Measurements from ENCODE around the gene GPR42. TPM values are rescaled to one million over a fixed set of nuclear protein-coding genes. Genes with fewer than 3 reads are reported as not detected.

Gene GPR42
- total and polyA plus RNA-seq, 2 donors (not counting 1 experiment from before 2014, with no cell fraction given) = 0.10 TPM; not detected in 1

GRCh38 chr19:35328851-35329285 is 42.0 kb upstream of the GPR42 start, which contains the start of gene CD22:
CD22 (plus strand) TSS chr19:35329187; CDS start chr19:35332041, 2,854 bp downstream.
- Mint-ChIP-seq H3K9me3 (ENCODE audit: insufficient read depth) (no peaks in the 10 kb centered on the region), H3K27ac (peak within 1 kb of the TSS; percentile 96), H3K4me3 (peak within 1 kb of the TSS; percentile 93), H3K27me3 (no peaks in the 10 kb centered on the region), H3K4me1 (peaks cover 73% of the 10 kb centered on the region)
- intact Hi-C loops (cut with micrococcal nuclease) = loop anchor here (1.0 to 10.0 kb wide), 2 partner anchors 9 to 184 kb away; partner anchors contain the start of gene FXYD7
- H4K20me1 ChIP-seq (ENCODE audit: control insufficient read depth, insufficient read depth, low read length, poor library complexity, severe bottlenecking) = peaks cover 40% of the 10 kb centered on the region
- peak; percentile 90 for DNase-seq
- peak; percentile 63 for ATAC-seq (ENCODE audit: low read depth)
- peak within 1 kb of the TSS; percentile 79 to 90 for H3K27ac ChIP-seq (ENCODE audit: low read length in 2 of 2)
- H3K79me2 ChIP-seq (ENCODE audit: control insufficient read depth, insufficient read depth, low read length) = peaks cover 87% of the 10 kb centered on the region
- H3K9ac ChIP-seq (ENCODE audit: low read length) = peak within 1 kb of the TSS; percentile 86
- peak within 1 kb of the TSS; percentile 87 for H3K4me2 ChIP-seq (replicated peaks; ENCODE audit: low read depth, low read length, poor library complexity, severe bottlenecking)
- peaks cover 66 to 79% of the 10 kb centered on the region in 2 donors for H3K4me1 ChIP-seq (ENCODE audit: control insufficient read depth in 2 of 2, insufficient read depth in 2 of 2, low read length in 2 of 2)
- TF ChIP-seq, protein P1, sequence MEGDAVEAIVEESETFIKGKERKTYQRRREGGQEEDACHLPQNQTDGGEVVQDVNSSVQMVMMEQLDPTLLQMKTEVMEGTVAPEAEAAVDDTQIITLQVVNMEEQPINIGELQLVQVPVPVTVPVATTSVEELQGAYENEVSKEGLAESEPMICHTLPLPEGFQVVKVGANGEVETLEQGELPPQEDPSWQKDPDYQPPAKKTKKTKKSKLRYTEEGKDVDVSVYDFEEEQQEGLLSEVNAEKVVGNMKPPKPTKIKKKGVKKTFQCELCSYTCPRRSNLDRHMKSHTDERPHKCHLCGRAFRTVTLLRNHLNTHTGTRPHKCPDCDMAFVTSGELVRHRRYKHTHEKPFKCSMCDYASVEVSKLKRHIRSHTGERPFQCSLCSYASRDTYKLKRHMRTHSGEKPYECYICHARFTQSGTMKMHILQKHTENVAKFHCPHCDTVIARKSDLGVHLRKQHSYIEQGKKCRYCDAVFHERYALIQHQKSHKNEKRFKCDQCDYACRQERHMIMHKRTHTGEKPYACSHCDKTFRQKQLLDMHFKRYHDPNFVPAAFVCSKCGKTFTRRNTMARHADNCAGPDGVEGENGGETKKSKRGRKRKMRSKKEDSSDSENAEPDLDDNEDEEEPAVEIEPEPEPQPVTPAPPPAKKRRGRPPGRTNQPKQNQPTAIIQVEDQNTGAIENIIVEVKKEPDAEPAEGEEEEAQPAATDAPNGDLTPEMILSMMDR (IDR thresholded peaks at IDR 0.05) = no peak
- TF ChIP-seq EZH2 (IDR thresholded peaks at IDR 0.05; ENCODE audit: borderline replicate concordance, insufficient read depth, low read depth, low read length, poor library complexity, severe bottlenecking) = no peak
- no peaks in the 10 kb centered on the region for H3K27me3 ChIP-seq (replicated peaks in 1 of 4; ENCODE audit: control extremely low read depth in 1 of 4, control insufficient read depth in 3 of 4, insufficient read depth in 4 of 4, low read length in 3 of 4)
- H3K4me3 ChIP-seq (ENCODE audit: control extremely low read depth in 1 of 5, extremely low read depth in 1 of 5, insufficient read depth in 1 of 5, low read depth in 2 of 5, low read length in 4 of 5) = peak within 1 kb of the TSS; percentile 83 to 100 (median 89)
- POLR2A ChIA-PET = interaction anchor here (0.6 to 7.6 kb wide), 7 partner anchors 12 to 154 kb away, joined by 3 to 106 read pairs (median 5); partner anchors contain the start of gene FFAR1
- no peaks in the 10 kb centered on the region for H3K9me3 ChIP-seq (ENCODE audit: control extremely low read depth in 1 of 3, control insufficient read depth in 2 of 3, insufficient read depth in 1 of 3, low read length in 2 of 3)
- WGBS (ENCODE audit: insufficient coverage) = 2% methylated on average over 8 of the region's 12 CpGs
- CTCF ChIA-PET = interaction anchor here (1.4 to 1.6 kb wide), 2 partner anchors 9 to 144 kb away, joined by 4 to 6 read pairs; no protein-coding TSS in a partner anchor
- peaks cover 0 to 35% of the 10 kb centered on the region in 2 experiments for H3K36me3 ChIP-seq (replicated peaks in 1 of 2; ENCODE audit: control extremely low read depth in 1 of 2, control insufficient read depth in 1 of 2, extremely low read depth in 1 of 2, insufficient read depth in 2 of 2, low read length in 1 of 2)
- H2AFZ ChIP-seq (ENCODE audit: insufficient read depth, low read depth, low read length, poor library complexity, severe bottlenecking) = peak within 1 kb of the TSS; percentile 35

GRCh38 chr19:35329323-35329722 is 41.5 kb upstream of the GPR42 start:
- DNase-seq (peak; percentile 36), ATAC-seq (ENCODE audit: low read depth) (peak; percentile 8)
- Histone ChIP-seq H3K27ac (ENCODE audit: low read length in 2 of 2) (peak overlapping the region; percentile 79 to 90), H2AFZ (ENCODE audit: insufficient read depth, low read depth, low read length, poor library complexity, severe bottlenecking) (no peak overlapping the region), H3K79me2 (ENCODE audit: control insufficient read depth, insufficient read depth, low read length) (peaks cover 92% of the 10 kb centered on the region), H3K36me3 (replicated peaks in 1 of 2; ENCODE audit: control extremely low read depth in 1 of 2, control insufficient read depth in 1 of 2, extremely low read depth in 1 of 2, insufficient read depth in 2 of 2, low read length in 1 of 2) (peaks cover 0 to 40% of the 10 kb centered on the region in 2 experiments), H3K9ac (ENCODE audit: low read length) (peak overlapping the region; percentile 86), H3K9me3 (ENCODE audit: control extremely low read depth in 1 of 3, control insufficient read depth in 2 of 3, insufficient read depth in 1 of 3, low read length in 2 of 3) (no peaks in the 10 kb centered on the region), H3K27me3 (replicated peaks in 1 of 4; ENCODE audit: control extremely low read depth in 1 of 4, control insufficient read depth in 3 of 4, insufficient read depth in 4 of 4, low read length in 3 of 4) (no peaks in the 10 kb centered on the region), H4K20me1 (ENCODE audit: control insufficient read depth, insufficient read depth, low read length, poor library complexity, severe bottlenecking) (peaks cover 45% of the 10 kb centered on the region), H3K4me2 (replicated peaks; ENCODE audit: low read depth, low read length, poor library complexity, severe bottlenecking) (peak overlapping the region; percentile 87), H3K4me1 (ENCODE audit: control insufficient read depth in 2 of 2, insufficient read depth in 2 of 2, low read length in 2 of 2) (peaks cover 68 to 79% of the 10 kb centered on the region in 2 donors), H3K4me3 (ENCODE audit: control extremely low read depth in 1 of 5, extremely low read depth in 1 of 5, insufficient read depth in 1 of 5, low read depth in 2 of 5, low read length in 4 of 5) (peak overlapping the region; percentile 83 to 100 (median 89))
- Mint-ChIP-seq H3K27me3 (no peaks in the 10 kb centered on the region), H3K4me3 (peak overlapping the region; percentile 93), H3K9me3 (ENCODE audit: insufficient read depth) (no peaks in the 10 kb centered on the region), H3K27ac (peak overlapping the region; percentile 96), H3K4me1 (peaks cover 74% of the 10 kb centered on the region)
- intact Hi-C loops (cut with micrococcal nuclease) = loop anchor here (1.0 to 10.0 kb wide), 2 partner anchors 9 to 185 kb away; partner anchors contain the start of gene FXYD7
- TF ChIP-seq, protein P1 (IDR thresholded peaks at IDR 0.05) = no peak
- TF ChIP-seq EZH2 (IDR thresholded peaks at IDR 0.05; ENCODE audit: borderline replicate concordance, insufficient read depth, low read depth, low read length, poor library complexity, severe bottlenecking) = no peak
- POLR2A ChIA-PET = interaction anchor here (0.6 to 7.6 kb wide), 6 partner anchors 12 to 154 kb away, joined by 3 to 106 read pairs (median 6); partner anchors contain the start of gene FFAR1
- 28% methylated on average over 4 of the region's 4 CpGs for WGBS (ENCODE audit: insufficient coverage)
- CTCF ChIA-PET = interaction anchor here (1.4 to 6.4 kb wide), 5 partner anchors 9 to 144 kb away, joined by 4 to 35 read pairs (median 6); no protein-coding TSS in a partner anchor

Measured in B cell (primary cell).